ENCODE results near the gene ZNF792.

DNA sequence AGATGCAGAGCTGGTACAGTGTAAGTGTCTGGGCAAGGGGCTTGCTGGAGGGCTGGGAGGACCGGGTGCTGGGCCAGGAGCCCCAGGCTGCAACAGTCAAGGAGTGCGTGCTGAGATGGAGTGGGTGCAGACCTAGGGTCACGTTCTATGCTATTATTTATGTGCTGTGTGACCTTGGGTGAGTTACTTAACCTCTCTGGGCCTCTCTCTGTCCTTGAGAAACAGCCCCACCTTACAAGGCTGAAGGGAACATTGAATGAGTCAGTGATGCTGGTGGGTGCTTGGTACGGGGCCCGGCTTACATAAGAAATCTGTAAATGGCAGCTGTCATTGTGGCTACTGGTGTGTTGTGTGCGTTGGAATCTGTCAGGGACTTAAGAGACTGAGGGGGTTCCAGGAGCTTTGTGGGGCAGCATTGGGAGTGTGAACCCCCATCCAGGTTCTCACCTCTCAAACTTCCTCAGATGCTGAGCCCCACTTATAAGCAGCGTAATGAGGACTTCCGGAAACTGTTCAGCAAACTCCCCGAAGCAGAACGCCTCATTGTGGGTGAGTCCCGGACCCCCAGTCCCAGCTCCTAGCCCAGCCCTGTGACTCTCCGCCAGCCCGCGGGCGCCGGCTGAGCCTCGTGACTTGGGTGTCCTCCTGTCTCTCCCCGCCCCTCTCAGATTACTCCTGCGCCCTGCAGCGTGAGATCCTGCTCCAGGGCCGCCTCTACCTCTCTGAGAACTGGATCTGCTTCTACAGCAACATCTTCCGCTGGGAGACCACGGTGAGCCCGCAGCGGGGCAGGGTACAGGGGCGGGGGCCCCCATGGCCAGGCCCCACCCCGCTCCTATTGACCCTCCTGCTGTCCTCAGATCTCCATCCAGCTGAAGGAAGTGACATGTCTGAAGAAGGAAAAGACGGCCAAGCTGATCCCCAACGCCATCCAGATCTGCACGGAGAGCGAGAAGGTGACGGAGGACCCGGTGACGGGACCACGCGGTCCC lies 45.7 kb upstream of the ZNF792 start:
- TF ChIP-seq CTCF (IDR thresholded peaks at IDR 0.05) (no peak), RCOR1 (IDR thresholded peaks at IDR 0.05; ENCODE audit: low read length) (no peak), RFX5 (IDR thresholded peaks at IDR 0.05; ENCODE audit: low read length) (no peak), EZH2phosphoT487 (IDR thresholded peaks at IDR 0.05; ENCODE audit: borderline replicate concordance, low read depth) (no peak), TCF12 (IDR thresholded peaks at IDR 0.05) (no peak), TAF1 (IDR thresholded peaks at IDR 0.05; ENCODE audit: borderline replicate concordance, low read depth, low read length) (no peak), FOXM1 (IDR thresholded peaks at IDR 0.05; ENCODE audit: low read depth) (no peak), EP300 (IDR thresholded peaks at IDR 0.05; ENCODE audit: borderline replicate concordance in 1 of 2, low read depth in 1 of 2, low read length in 1 of 2) (no peak), FOXJ3 (CRISPR knock-in tag; IDR thresholded peaks at IDR 0.05) (no peak), MXI1 (IDR thresholded peaks at IDR 0.05; ENCODE audit: low read depth, low read length) (no peak), ELF1 (IDR thresholded peaks at IDR 0.05) (no peak), REST (IDR thresholded peaks at IDR 0.05; ENCODE audit: low read depth, low read length) (no peak), MAX (IDR thresholded peaks at IDR 0.05; ENCODE audit: low read depth) (no peak)
- TF ChIP-seq, protein P1, sequence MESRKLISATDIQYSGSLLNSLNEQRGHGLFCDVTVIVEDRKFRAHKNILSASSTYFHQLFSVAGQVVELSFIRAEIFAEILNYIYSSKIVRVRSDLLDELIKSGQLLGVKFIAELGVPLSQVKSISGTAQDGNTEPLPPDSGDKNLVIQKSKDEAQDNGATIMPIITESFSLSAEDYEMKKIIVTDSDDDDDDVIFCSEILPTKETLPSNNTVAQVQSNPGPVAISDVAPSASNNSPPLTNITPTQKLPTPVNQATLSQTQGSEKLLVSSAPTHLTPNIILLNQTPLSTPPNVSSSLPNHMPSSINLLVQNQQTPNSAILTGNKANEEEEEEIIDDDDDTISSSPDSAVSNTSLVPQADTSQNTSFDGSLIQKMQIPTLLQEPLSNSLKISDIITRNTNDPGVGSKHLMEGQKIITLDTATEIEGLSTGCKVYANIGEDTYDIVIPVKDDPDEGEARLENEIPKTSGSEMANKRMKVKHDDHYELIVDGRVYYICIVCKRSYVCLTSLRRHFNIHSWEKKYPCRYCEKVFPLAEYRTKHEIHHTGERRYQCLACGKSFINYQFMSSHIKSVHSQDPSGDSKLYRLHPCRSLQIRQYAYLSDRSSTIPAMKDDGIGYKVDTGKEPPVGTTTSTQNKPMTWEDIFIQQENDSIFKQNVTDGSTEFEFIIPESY (IDR thresholded peaks at IDR 0.05; ENCODE audit: borderline replicate concordance, low read depth), result no peak

All from SK-N-SH (cell line).